Upper lobe of right lung (tissue), 1 donor: ENCODE measurements around the gene F11R. TPM values are rescaled to one million over a fixed set of nuclear protein-coding genes. Genes with fewer than 3 reads are reported as not detected.
"Not testable (repeated sequence)": the region's sequence is repeated elsewhere in the genome, so short reads cannot be mapped to it uniquely, and the experiment has no call there.

Experiments
- ATAC-seq: fragments of 200-7000 bp; cut with Tn5 transposase; one replicate; pipeline ENCODE4 v1.9.1; 2020; ENCODE audit warnings: mild to moderate bottlenecking, moderate library complexity
- DNase-seq: peaks from one replicate; pipeline ENCODE4 v3.0.0-alpha.2; 2020
- H3K27ac ChIP-seq: fragments of 200-600 bp; one replicate; pipeline ENCODE4 v1.8.0; 2022
- H3K27me3 ChIP-seq: fragments of 200-600 bp; one replicate; pipeline ENCODE4 v1.8.0; 2022; ENCODE audit warnings: mild to moderate bottlenecking
- H3K36me3 ChIP-seq: fragments of 200-600 bp; one replicate; pipeline ENCODE4 v1.8.0; 2022
- H3K4me1 ChIP-seq: fragments of 200-600 bp; one replicate; pipeline ENCODE4 v1.8.0; 2022
- H3K4me3 ChIP-seq: fragments of 200-600 bp; one replicate; pipeline ENCODE4 v1.8.0; 2022; ENCODE audit warnings: mild to moderate bottlenecking
- H3K9me3 ChIP-seq: fragments of 200-600 bp; one replicate; pipeline ENCODE4 v1.8.0; 2022
- intact Hi-C: fragments of 100-400 bp; cut with DNase I; formaldehyde crosslinking; loops from one replicate; pipeline ENCODE4 v1.11.0; 2022
- total RNA-seq: library from RNA; stranded (reverse); fragmentation: NEBNext Ultra II Directional; extraction: Animal tissue kit (Norgen Biotek cat#: 25700); gene quantifications from one replicate; pipeline ENCODE4 v1.2.1, GENCODE V29; 2021
- TF ChIP-seq, protein P1 (sequence below): fragments of 200-600 bp; IDR thresholded peaks from one replicate; pipeline ENCODE4 v1.8.0; 2022; ENCODE audit warnings: antibody characterized with exemption
- donor health status: DM: no; HTN: yes; CAD: no; lungs with severe emphysema.

Gene F11R
- total RNA-seq, 1 donor from 2014 or later, result 167 TPM

DNA sequence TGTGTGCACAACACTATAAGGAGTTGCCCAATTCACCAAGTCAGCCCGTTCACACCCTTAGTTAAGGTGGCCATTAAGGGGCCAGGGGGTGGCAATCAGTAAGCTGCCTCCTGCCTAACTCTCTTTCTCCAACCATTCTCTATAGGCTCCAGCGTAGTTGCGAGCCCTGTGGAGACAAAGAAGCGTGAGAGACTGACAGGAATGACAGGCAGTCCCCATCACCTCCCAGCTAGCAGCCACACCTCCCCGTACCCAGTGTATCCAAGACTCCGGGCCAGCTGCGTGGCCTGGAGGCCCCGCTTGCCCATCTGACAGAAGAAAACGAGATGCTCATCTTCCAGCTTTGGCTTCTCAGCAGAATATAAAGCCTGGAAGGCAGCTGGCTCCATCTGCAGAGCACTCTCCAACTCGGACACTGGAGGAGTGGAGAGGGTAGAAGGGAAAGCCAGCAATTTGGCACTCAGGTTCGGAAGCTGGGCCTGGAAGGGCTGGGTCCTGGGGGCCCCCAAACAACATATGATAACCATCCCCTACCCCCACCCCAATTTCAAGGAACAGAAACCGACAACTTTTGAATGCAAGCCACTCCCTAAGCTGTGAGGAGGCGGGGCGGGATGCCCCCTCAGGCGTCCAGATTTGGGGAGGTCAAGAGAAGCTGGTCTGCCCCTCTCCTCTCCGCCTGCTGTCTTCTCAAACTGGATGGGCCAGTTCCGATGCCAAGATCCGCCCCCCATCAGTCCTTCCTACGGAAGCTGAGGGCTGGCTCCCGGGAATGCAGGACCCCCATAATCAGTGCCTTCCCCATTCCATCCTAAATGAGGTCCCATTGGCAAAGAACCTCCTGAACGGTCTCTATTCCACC, 16.9 kb upstream of the F11R start:
- H3K9me3 ChIP-seq, result no peaks in the 10 kb centered on the region
- intact Hi-C loops, result no loop called here
- H3K27ac ChIP-seq, result peak overlapping the region; percentile 77
- H3K4me1 ChIP-seq, result peaks cover 7% of the 10 kb centered on the region
- H3K4me3 ChIP-seq, result peak overlapping the region; percentile 63
- TF ChIP-seq, protein P1, sequence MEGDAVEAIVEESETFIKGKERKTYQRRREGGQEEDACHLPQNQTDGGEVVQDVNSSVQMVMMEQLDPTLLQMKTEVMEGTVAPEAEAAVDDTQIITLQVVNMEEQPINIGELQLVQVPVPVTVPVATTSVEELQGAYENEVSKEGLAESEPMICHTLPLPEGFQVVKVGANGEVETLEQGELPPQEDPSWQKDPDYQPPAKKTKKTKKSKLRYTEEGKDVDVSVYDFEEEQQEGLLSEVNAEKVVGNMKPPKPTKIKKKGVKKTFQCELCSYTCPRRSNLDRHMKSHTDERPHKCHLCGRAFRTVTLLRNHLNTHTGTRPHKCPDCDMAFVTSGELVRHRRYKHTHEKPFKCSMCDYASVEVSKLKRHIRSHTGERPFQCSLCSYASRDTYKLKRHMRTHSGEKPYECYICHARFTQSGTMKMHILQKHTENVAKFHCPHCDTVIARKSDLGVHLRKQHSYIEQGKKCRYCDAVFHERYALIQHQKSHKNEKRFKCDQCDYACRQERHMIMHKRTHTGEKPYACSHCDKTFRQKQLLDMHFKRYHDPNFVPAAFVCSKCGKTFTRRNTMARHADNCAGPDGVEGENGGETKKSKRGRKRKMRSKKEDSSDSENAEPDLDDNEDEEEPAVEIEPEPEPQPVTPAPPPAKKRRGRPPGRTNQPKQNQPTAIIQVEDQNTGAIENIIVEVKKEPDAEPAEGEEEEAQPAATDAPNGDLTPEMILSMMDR, result no peak
- peak; percentile 69 for DNase-seq
- no peaks in the 10 kb centered on the region for H3K27me3 ChIP-seq
- peaks cover 37% of the 10 kb centered on the region for H3K36me3 ChIP-seq
- peak; percentile 22 for ATAC-seq

DNA sequence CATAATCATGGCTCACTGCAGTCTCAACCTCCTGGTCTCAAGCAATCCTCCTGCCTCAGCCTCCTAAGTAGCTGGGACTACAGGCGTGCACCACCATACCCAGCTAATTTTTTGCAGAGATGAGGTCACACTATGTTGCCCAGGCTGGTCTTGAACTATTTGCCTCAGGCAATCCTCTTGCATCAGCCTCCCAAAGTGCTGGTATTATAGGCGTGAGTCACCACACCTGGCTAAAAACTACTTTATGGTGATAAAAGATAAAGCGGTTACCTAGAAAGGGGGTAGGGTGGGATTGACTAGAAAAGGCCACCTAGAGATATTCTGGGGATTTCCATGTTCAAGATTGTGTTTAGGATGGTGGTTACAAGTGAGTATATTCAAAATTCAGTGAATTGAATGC, 12.8 kb upstream of the F11R start:
- DNase-seq, result no peak
- no peak for ATAC-seq
- intact Hi-C loops, result no loop called here
- no peak overlapping the region for H3K4me3 ChIP-seq
- H3K27me3 ChIP-seq, result no peaks in the 10 kb centered on the region
- H3K9me3 ChIP-seq, result no peaks in the 10 kb centered on the region
- H3K27ac ChIP-seq, result no peak overlapping the region
- H3K36me3 ChIP-seq, result no peaks in the 10 kb centered on the region
- TF ChIP-seq, protein P1, result no peak
- H3K4me1 ChIP-seq, result peaks cover 10% of the 10 kb centered on the region

DNA sequence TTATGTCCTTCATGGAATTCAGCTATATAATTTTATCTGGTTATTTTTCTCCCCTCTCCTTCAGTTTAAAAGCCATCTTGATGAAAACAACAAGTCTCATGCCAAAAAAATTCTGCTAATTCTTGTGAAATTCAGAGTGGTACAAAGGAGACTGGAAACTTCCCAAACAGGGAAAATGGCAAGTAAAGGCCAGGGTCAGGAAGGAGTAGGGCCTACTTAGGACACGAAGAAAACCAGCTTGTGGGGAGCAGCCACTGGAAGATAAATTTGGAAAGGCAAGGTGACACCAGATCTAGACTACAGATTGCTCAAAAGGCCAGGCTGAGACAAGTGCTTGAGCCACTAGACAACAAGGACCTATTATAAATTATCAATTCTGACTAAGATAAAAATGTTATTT, 11.5 kb upstream of the F11R start:
- Histone ChIP-seq H3K27me3 (no peaks in the 10 kb centered on the region), H3K4me3 (no peak overlapping the region), H3K36me3 (no peaks in the 10 kb centered on the region), H3K27ac (no peak overlapping the region), H3K9me3 (no peaks in the 10 kb centered on the region), H3K4me1 (peaks cover 10% of the 10 kb centered on the region)
- DNase-seq (no peak), ATAC-seq (no peak)
- TF ChIP-seq, protein P1, result no peak
- intact Hi-C loops, result no loop called here

DNA sequence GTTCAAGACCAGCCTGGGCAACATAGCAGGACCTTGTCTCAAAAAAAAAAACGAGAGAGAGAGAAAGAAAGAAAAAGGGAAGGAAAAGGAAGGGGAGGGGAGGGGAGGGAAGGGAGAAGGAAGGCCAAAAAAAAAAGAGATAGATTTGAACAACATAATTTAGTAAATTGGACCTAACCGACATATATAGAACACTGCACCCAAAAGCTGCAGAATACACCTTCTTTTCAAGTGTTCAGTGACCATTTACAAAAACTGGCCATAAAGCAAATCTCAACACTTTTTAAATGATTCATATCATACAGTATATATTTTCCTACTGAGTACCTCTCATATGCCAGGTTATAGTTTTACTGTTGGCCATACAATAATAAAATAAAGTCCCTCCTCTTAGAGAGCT, 10.9 kb upstream of the F11R start:
- H3K9me3 ChIP-seq, result no peaks in the 10 kb centered on the region
- H3K27ac ChIP-seq, result no peak overlapping the region
- TF ChIP-seq, protein P1, result no peak
- no peaks in the 10 kb centered on the region for H3K27me3 ChIP-seq
- H3K4me3 ChIP-seq, result no peak overlapping the region
- H3K4me1 ChIP-seq, result peaks cover 10% of the 10 kb centered on the region
- ATAC-seq, result no peak
- no peaks in the 10 kb centered on the region for H3K36me3 ChIP-seq
- intact Hi-C loops, result no loop called here
- DNase-seq, result no peak

DNA sequence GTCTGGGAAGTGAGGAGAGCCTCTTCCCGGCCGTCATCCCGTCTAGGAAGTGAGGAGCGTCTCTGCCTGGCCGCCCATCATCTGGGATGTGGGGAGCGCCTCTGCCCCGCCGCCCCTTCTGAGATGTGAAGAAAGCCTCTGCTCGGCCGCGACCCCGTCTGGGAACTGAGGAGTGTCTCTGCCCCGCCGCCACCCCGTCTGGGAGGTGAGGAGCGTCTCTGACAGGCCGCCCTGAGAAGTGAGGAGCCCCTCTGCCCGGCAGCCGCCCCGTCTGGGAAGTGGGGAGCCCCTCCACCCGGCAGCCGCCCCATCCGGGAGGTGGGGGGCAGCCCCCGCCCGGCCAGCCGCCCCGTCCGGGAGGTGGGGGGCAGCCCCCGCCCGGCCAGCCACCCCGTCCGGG, 8.5 kb upstream of the F11R start:
- ATAC-seq, result not testable (repeated sequence)

DNA sequence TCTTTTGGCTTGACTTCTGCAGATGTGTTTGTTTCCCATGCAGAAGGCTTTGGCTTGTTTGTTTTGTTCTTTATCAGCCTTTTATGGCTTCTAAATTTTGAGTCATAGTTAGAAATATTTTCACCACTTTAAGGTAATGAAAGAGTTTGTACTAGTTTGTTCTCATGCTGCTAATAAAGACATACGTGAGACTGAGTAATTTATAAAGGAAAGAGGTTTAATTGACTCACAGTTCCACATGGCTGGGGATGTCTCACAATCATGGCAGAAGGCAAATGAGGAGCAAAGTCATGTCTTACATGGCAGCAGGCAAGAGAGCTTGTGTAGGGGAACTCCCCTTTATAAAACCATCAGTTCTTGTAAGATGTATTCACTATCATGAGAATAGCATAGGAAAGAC, 6.0 kb upstream of the F11R start:
- DNase-seq, H3K9me3 ChIP-seq, ATAC-seq, H3K27ac ChIP-seq, H3K36me3 ChIP-seq, intact Hi-C loops, H3K4me3 ChIP-seq, H3K4me1 ChIP-seq, H3K27me3 ChIP-seq: not testable (repeated sequence)

More for the DNA sequence above, 8.5 kb upstream of the F11R start:
- H3K9me3 ChIP-seq, H3K27ac ChIP-seq, H3K27me3 ChIP-seq, H3K4me3 ChIP-seq, intact Hi-C loops, H3K36me3 ChIP-seq: not testable (repeated sequence)
- peak; percentile 32 for DNase-seq
- peaks cover 10% of the 10 kb centered on the region for H3K4me1 ChIP-seq

DNA sequence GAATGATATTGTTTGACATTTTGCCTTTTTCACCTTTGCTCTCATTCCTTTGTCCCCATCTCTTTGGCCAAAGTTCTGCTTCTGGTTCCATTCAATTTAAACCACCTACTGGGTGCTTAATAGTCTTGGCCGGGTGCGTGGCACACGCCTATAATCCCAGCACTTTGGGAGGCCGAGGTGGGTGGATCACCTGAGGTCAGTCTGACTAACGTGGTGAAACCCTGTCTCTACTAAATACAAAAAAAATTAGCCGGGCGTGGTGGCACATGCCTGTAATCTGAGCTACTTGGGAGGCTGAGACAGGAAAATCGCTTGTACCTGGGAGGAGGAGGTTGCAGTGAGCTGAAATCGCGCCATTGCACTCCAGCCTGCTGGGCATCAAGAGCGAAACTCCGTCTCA, 1.5 kb upstream of the F11R start:
- H3K4me3 ChIP-seq, ATAC-seq, H3K27ac ChIP-seq, intact Hi-C loops, H3K36me3 ChIP-seq, H3K9me3 ChIP-seq, H3K27me3 ChIP-seq: not testable (repeated sequence)
- H3K4me1 ChIP-seq, result peaks cover 40% of the 10 kb centered on the region
- DNase-seq, result peak; percentile 13
